Endothelial cell of umbilical vein (primary cell): ENCODE data around the gene PIMREG.

ENCODE experiments used
- CTCF ChIP-seq, 2 donors: IDR thresholded peaks; 1 replicate in 1 of 2; 2 replicates in 1 of 2; pipeline ENCODE4 v1.5.1; 2011; ENCODE audit warnings: low read length in 2 of 2, mild to moderate bottlenecking in 2 of 2, moderate library complexity in 2 of 2, control low read depth in 1 of 2, inconsistent platforms in 1 of 2, low read depth in 1 of 2; ENCODE audit not compliant: insufficient read depth in 1 of 2; ENCODE audit errors: extremely low read depth in 1 of 2
- POLR2A ChIP-seq: IDR thresholded peaks from 2 replicates; pipeline ENCODE4 v1.6.1; 2012; ENCODE audit warnings: low read depth, mild to moderate bottlenecking, control low read depth, low read length
- POLR2AphosphoS5 ChIP-seq: IDR thresholded peaks from 2 replicates; pipeline ENCODE4 v1.6.1; 2012; ENCODE audit warnings: low read depth, mild to moderate bottlenecking, control low read depth, low read length, moderate library complexity; ENCODE audit not compliant: insufficient read depth

DNA sequence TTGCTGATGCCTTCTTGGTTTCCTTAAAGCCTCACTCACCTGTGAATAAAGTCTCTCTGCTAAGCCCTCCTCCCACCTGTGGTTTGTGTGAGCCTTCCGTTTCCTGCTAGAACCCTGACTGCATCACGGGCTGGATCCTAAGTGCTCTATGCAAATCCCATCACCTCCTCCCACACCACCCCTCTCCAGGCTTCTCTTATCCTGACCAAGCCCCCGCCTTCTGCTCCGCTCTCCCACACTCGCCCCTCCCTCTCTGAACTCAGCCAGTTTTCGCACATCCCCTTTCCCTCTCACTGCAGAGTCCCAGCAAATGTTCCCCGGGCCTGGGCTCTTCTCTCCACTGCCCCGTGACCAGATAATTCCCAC lies 51.8 kb downstream of the PIMREG start:
- TF ChIP-seq CTCF (IDR thresholded peaks at IDR 0.05; ENCODE audit: extremely low read depth in 1 of 2, insufficient read depth in 1 of 2, low read depth in 1 of 2, low read length in 2 of 2) = no peak
- no peak for TF ChIP-seq POLR2A
- no peak for TF ChIP-seq POLR2AphosphoS5
